Astrocyte (in vitro differentiated cells and primary cell): ENCODE measurements around the gene COL26A1.

ENCODE experiments used
- EZH2 ChIP-seq: IDR thresholded peaks from 2 replicates; pipeline ENCODE4 v1.6.1; 2012; ENCODE audit warnings: mild to moderate bottlenecking, low read length, inconsistent platforms; ENCODE audit not compliant: insufficient read depth
- TF ChIP-seq, protein P1 (sequence below): IDR thresholded peaks from 2 replicates; pipeline ENCODE4 v1.5.1; 2011; ENCODE audit warnings: low read depth, mild to moderate bottlenecking, inconsistent platforms, low read length, moderate library complexity; ENCODE audit not compliant: insufficient read depth

- TF ChIP-seq, protein P1, sequence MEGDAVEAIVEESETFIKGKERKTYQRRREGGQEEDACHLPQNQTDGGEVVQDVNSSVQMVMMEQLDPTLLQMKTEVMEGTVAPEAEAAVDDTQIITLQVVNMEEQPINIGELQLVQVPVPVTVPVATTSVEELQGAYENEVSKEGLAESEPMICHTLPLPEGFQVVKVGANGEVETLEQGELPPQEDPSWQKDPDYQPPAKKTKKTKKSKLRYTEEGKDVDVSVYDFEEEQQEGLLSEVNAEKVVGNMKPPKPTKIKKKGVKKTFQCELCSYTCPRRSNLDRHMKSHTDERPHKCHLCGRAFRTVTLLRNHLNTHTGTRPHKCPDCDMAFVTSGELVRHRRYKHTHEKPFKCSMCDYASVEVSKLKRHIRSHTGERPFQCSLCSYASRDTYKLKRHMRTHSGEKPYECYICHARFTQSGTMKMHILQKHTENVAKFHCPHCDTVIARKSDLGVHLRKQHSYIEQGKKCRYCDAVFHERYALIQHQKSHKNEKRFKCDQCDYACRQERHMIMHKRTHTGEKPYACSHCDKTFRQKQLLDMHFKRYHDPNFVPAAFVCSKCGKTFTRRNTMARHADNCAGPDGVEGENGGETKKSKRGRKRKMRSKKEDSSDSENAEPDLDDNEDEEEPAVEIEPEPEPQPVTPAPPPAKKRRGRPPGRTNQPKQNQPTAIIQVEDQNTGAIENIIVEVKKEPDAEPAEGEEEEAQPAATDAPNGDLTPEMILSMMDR = no peak
- TF ChIP-seq EZH2 = no peak
Observed at GRCh38 chr7:101598986-101599771, 236.5 kb downstream of the COL26A1 start.
